Measurements from ENCODE around the gene BZW1. TPM values are rescaled to one million over a fixed set of nuclear protein-coding genes. Genes with fewer than 3 reads are reported as not detected.

The BZW1 gene
- total RNA-seq, 2 donors from 2014 or later, result 219 to 232 TPM

GRCh38 chr2:200864176-200865034 lies 52.7 kb downstream of the BZW1 start, which contains the start of gene CLK1:
Gene CLK1 (minus strand): TSS chr2:200864658. CDS start chr2:200861862, 2,796 bp downstream.
- H3K36me3 ChIP-seq, result peaks cover 0 to 2% of the 10 kb centered on the region in 2 donors
- intact Hi-C loops (cut with DNase I), result loop anchor here (2.0 kb wide), 1 partner anchor 54 kb away; the partner anchor contains the start of gene BZW1
- H3K27ac ChIP-seq, result peak within 1 kb of the TSS; percentile 100
- DNase-seq (ENCODE audit: low spot score), result peak; percentile 95
- TF ChIP-seq POLR2AphosphoS5 (IDR thresholded peaks at IDR 0.05) (peak; percentile 100), POLR2A (IDR thresholded peaks at IDR 0.05) (peak; percentile 99)
- TF ChIP-seq, protein P1, sequence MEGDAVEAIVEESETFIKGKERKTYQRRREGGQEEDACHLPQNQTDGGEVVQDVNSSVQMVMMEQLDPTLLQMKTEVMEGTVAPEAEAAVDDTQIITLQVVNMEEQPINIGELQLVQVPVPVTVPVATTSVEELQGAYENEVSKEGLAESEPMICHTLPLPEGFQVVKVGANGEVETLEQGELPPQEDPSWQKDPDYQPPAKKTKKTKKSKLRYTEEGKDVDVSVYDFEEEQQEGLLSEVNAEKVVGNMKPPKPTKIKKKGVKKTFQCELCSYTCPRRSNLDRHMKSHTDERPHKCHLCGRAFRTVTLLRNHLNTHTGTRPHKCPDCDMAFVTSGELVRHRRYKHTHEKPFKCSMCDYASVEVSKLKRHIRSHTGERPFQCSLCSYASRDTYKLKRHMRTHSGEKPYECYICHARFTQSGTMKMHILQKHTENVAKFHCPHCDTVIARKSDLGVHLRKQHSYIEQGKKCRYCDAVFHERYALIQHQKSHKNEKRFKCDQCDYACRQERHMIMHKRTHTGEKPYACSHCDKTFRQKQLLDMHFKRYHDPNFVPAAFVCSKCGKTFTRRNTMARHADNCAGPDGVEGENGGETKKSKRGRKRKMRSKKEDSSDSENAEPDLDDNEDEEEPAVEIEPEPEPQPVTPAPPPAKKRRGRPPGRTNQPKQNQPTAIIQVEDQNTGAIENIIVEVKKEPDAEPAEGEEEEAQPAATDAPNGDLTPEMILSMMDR (IDR thresholded peaks at IDR 0.05), result peak in 1 of 4 experiments; percentile 5
- WGBS, result under 1% methylated on average over 89 of the region's 89 CpGs
- peak within 1 kb of the TSS; percentile 87 to 90 for H3K4me3 ChIP-seq
- no peaks in the 10 kb centered on the region for H3K9me3 ChIP-seq
- peaks cover 4% of the 10 kb centered on the region for H3K4me1 ChIP-seq (replicated peaks)
- H3K27me3 ChIP-seq (replicated peaks; ENCODE audit: insufficient read depth), result no peaks in the 10 kb centered on the region

GRCh38 chr2:200869014-200869413 lies 57.3 kb downstream of the BZW1 start:
- intact Hi-C loops (cut with DNase I), result no loop called here
- H3K27me3 ChIP-seq (replicated peaks; ENCODE audit: insufficient read depth), result no peaks in the 10 kb centered on the region
- no peaks in the 10 kb centered on the region for H3K4me1 ChIP-seq (replicated peaks)
- H3K36me3 ChIP-seq, result no peaks in the 10 kb centered on the region
- no peak overlapping the region for H3K27ac ChIP-seq
- WGBS, result 85% methylated on average over 2 of the region's 2 CpGs
- no peaks in the 10 kb centered on the region for H3K9me3 ChIP-seq
- DNase-seq (ENCODE audit: low spot score), result no peak
- no peak overlapping the region for H3K4me3 ChIP-seq
- TF ChIP-seq POLR2AphosphoS5 (IDR thresholded peaks at IDR 0.05) (no peak), POLR2A (IDR thresholded peaks at IDR 0.05) (no peak)
- TF ChIP-seq, protein P1 (IDR thresholded peaks at IDR 0.05), result no peak

- no peaks in the 10 kb centered on the region for H3K9me3 ChIP-seq
- H3K27me3 ChIP-seq (replicated peaks; ENCODE audit: insufficient read depth), result no peaks in the 10 kb centered on the region
- intact Hi-C loops (cut with DNase I), result no loop called here
- no peak for DNase-seq (ENCODE audit: low spot score)
- H3K4me3 ChIP-seq, result no peak overlapping the region
- WGBS, result 72% methylated on average over 3 of the region's 3 CpGs
- H3K27ac ChIP-seq, result no peak overlapping the region
- TF ChIP-seq, protein P1 (IDR thresholded peaks at IDR 0.05), result no peak
- TF ChIP-seq POLR2A (IDR thresholded peaks at IDR 0.05) (no peak), POLR2AphosphoS5 (IDR thresholded peaks at IDR 0.05) (no peak)
- no peaks in the 10 kb centered on the region for H3K36me3 ChIP-seq
- no peaks in the 10 kb centered on the region for H3K4me1 ChIP-seq (replicated peaks)
Measured at GRCh38 chr2:200871151-200871550, 59.4 kb downstream of the BZW1 start.

- Histone ChIP-seq H3K9me3 (no peaks in the 10 kb centered on the region), H3K4me1 (replicated peaks) (no peaks in the 10 kb centered on the region), H3K36me3 (peaks cover 0 to 5% of the 10 kb centered on the region in 2 donors), H3K27ac (no peak overlapping the region), H3K4me3 (no peak overlapping the region), H3K27me3 (replicated peaks; ENCODE audit: insufficient read depth) (no peaks in the 10 kb centered on the region)
- no peak for TF ChIP-seq POLR2AphosphoS5 (IDR thresholded peaks at IDR 0.05)
- TF ChIP-seq, protein P1 (IDR thresholded peaks at IDR 0.05), result no peak
- no peak for TF ChIP-seq POLR2A (IDR thresholded peaks at IDR 0.05)
- WGBS, result 97% methylated on average over 6 of the region's 6 CpGs
- intact Hi-C loops (cut with DNase I), result no loop called here
- no peak for DNase-seq (ENCODE audit: low spot score)
Measured at GRCh38 chr2:200873560-200873959, 61.9 kb downstream of the BZW1 start.

Small RNA genes lying within 50 kb of the gene (small RNA-seq; reads per million reads assigned to genes)
- gene RF00019 (0 reads per million in 2 donors), gene RNA5SP115 (0 reads per million in 2 donors), gene RNU1-133P (0 reads per million in 2 donors), gene RNU6-31P (0 reads per million in 2 donors)

Other genes with a start within 250 kb of the BZW1 start
- 10 to 100 TPM; 24.8 to 47.9 TPM for gene AOX1, start 225.9 kb upstream of the BZW1 start, total RNA-seq
- 100 to 1,000 TPM; 126 to 131 TPM for gene CLK1, start 52.7 kb downstream of the BZW1 start, total RNA-seq
- 10 to 100 TPM; 15.2 to 30.1 TPM for gene PPIL3, start 77.2 kb downstream of the BZW1 start, total RNA-seq
- 10 to 100 TPM; 22.4 to 27.7 TPM for gene NIF3L1, start 77.5 kb downstream of the BZW1 start, total RNA-seq
- 10 to 100 TPM; 21.9 to 32.1 TPM for gene ORC2, start 151.8 kb downstream of the BZW1 start, total RNA-seq

Data from prostate gland (tissue), 2 donors.